HepG2 (cell line): Measurements from ENCODE around the gene MAML1. TPM values are rescaled to one million over a fixed set of nuclear protein-coding genes. Genes with fewer than 3 reads are reported as not detected.
A peak's percentile ranks its signal among the peaks of the same experiment; 100 is the strongest.

Experiments
- KDM2A ChIP-seq: sonication (generic); formaldehyde crosslinking; IDR thresholded peaks from 2 replicates; pipeline ENCODE4 v1.4.0; 2020; ENCODE audit warnings: low read depth, missing genetic modification reagents, borderline replicate concordance
- MEF2D ChIP-seq: sonication (generic); formaldehyde crosslinking; IDR thresholded peaks from 2 replicates; pipeline ENCODE4 v1.5.1; 2020; ENCODE audit warnings: mild to moderate bottlenecking, missing genetic modification reagents
- NFYB ChIP-seq: sonication (generic); formaldehyde crosslinking; IDR thresholded peaks from 2 replicates; pipeline ENCODE4 v1.4.0; 2020; ENCODE audit warnings: missing genetic modification reagents
- SCMH1 ChIP-seq: sonication (generic); formaldehyde crosslinking; IDR thresholded peaks from 2 replicates; pipeline ENCODE4 v1.9.0; 2021; ENCODE audit warnings: missing genetic modification reagents, mild to moderate bottlenecking, borderline replicate concordance
- SRF ChIP-seq: IDR thresholded peaks from 2 replicates; pipeline ENCODE4 v1.6.1; 2011; ENCODE audit warnings: mild to moderate bottlenecking, low read depth, low read length, moderate library complexity
- TFDP1 ChIP-seq: IDR thresholded peaks from 2 replicates; pipeline ENCODE4 v1.6.1; 2016; ENCODE audit warnings: missing compliant biosample characterization, missing genetic modification reagents, borderline replicate concordance
- TRIM24 ChIP-seq: sonication (generic); formaldehyde crosslinking; IDR thresholded peaks from 2 replicates; pipeline ENCODE4 v1.8.0; 2022; ENCODE audit warnings: mild to moderate bottlenecking, missing genetic modification reagents
- ZNF180 ChIP-seq: sonication (generic); formaldehyde crosslinking; IDR thresholded peaks from 2 replicates; pipeline ENCODE4 v1.4.0; 2020; ENCODE audit warnings: low read depth, missing genetic modification reagents, borderline replicate concordance
- ZNF225 ChIP-seq: sonication (generic); formaldehyde crosslinking; IDR thresholded peaks from 2 replicates; pipeline ENCODE4 v1.4.0; 2020; ENCODE audit warnings: mild to moderate bottlenecking, missing genetic modification reagents
- ZNF253 ChIP-seq: sonication (generic); formaldehyde crosslinking; IDR thresholded peaks from 2 replicates; pipeline ENCODE4 v1.8.0; 2022; ENCODE audit warnings: mild to moderate bottlenecking, missing genetic modification reagents, borderline replicate concordance
- ZNF761 ChIP-seq: sonication (generic); formaldehyde crosslinking; conservative IDR thresholded peaks from 2 replicates; pipeline ENCODE4 v1.4.0; 2020; ENCODE audit warnings: mild to moderate bottlenecking, missing genetic modification reagents
- polyA plus RNA-seq, 8 experiments: library from polyadenylated mRNA; depleted of rRNA in 3 of 8; stranded (reverse) in 7 of 8; unstranded in 1 of 8; fragments of >200 nt; fragmentation: Illumina TruSeq in 4 of 8; extraction: Trizol in 4 of 8; gene quantifications; 2 replicates each; pipeline versions ENCODE4 v1.2.1 to v1.2.3, GENCODE V29; 2011 to 2016; ENCODE audit warnings: low read depth in 4 of 8, missing spikeins in 1 of 8, mixed read lengths in 1 of 8; ENCODE audit not compliant: insufficient read depth in 1 of 8
- total RNA-seq, 5 experiments: library from RNA; depleted of rRNA; stranded (reverse); fragments of >200 nt; fragmentation: Illumina TruSeq; extraction: Trizol; gene quantifications; 2 replicates each; pipeline ENCODE4 v1.2.3, GENCODE V29; 2016; ENCODE audit warnings: low read depth in 1 of 5
- TF ChIP-seq, protein P1 (sequence below): sonication (generic); formaldehyde crosslinking; IDR thresholded peaks from 2 replicates; pipeline ENCODE4 v1.4.0; 2020; ENCODE audit warnings: missing genetic modification reagents
- TF ChIP-seq, protein P2 (sequence below): sonication (generic); IDR thresholded peaks from 2 replicates; pipeline ENCODE4 v1.6.1; 2016; ENCODE audit warnings: low read depth, borderline replicate concordance
- TF ChIP-seq, protein P3 (sequence below): sonication (generic); formaldehyde crosslinking; IDR thresholded peaks from 2 replicates; pipeline ENCODE4 v1.4.0; 2020; ENCODE audit warnings: missing genetic modification reagents, borderline replicate concordance
- TF ChIP-seq, protein P4 (sequence below): sonication (generic); formaldehyde crosslinking; IDR thresholded peaks from one replicate; pipeline ENCODE4 v1.5.1; 2020; ENCODE audit warnings: mild to moderate bottlenecking, missing genetic modification reagents; ENCODE audit errors: not compliant biosample characterization

The MAML1 gene
- total and polyA plus RNA-seq, 2 of the 13 experiments (the other 11 are each of a cell fraction or from before 2014, with no cell fraction given): 10.0 to 10.8 TPM

DNA sequence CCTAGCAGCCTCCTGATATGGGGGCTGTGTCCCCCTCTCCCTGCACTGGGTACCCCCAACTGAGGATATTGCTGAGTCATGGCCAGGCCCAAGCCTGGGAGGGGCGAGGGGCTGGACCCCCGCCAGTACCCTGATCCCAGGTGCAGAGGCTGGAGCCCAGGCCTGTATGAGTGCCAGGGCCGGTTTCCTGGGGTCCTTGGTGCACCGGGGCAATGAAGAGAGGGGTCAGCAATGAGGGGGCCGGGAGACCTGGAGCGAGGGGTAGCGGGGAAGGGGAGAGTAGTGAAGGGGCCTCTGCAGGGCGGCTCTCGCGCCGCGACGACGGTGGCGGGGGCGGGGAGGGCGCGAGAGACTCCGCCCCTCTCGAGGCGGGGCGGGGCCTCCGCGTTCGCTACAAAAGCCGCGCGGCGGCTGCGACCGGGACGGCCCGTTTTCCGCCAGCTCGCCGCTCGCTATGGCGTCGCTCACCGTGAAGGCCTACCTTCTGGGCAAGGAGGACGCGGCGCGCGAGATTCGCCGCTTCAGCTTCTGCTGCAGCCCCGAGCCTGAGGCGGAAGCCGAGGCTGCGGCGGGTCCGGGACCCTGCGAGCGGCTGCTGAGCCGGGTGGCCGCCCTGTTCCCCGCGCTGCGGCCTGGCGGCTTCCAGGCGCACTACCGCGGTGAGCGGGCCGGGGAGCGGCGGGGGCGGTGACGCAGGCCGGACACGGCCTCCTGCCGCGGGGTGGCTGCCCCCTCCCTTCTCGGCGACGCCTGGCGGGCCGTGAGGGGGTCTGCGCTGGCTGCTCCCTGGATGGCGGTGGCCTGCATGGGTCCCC, 88.1 kb downstream of the MAML1 start, which contains the start of gene SQSTM1 (continued):
- TF ChIP-seq TFDP1 (CRISPR knock-in tag) (no peak; the same call in 1 of the 2 replicates), ZNF253 (0 out of 2 replicates have a peak, but pooled peaks have one; percentile 35), KDM2A (CRISPR knock-in tag) (peak; percentile 96), NFYB (CRISPR knock-in tag) (no peak), ZNF761 (no peak), MEF2D (CRISPR knock-in tag) (0 out of 2 replicates have a peak, but pooled peaks have one; percentile 6), SCMH1 (CRISPR knock-in tag) (no peak), ZNF225 (no peak), TRIM24 (no peak), ZNF180 (CRISPR knock-in tag) (no peak), SRF (no peak)
- TF ChIP-seq, protein P1, sequence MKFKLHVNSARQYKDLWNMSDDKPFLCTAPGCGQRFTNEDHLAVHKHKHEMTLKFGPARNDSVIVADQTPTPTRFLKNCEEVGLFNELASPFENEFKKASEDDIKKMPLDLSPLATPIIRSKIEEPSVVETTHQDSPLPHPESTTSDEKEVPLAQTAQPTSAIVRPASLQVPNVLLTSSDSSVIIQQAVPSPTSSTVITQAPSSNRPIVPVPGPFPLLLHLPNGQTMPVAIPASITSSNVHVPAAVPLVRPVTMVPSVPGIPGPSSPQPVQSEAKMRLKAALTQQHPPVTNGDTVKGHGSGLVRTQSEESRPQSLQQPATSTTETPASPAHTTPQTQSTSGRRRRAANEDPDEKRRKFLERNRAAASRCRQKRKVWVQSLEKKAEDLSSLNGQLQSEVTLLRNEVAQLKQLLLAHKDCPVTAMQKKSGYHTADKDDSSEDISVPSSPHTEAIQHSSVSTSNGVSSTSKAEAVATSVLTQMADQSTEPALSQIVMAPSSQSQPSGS (CRISPR knock-in tag): peak; percentile 45; the same call in 1 of the 2 replicates
- TF ChIP-seq, protein P2, sequence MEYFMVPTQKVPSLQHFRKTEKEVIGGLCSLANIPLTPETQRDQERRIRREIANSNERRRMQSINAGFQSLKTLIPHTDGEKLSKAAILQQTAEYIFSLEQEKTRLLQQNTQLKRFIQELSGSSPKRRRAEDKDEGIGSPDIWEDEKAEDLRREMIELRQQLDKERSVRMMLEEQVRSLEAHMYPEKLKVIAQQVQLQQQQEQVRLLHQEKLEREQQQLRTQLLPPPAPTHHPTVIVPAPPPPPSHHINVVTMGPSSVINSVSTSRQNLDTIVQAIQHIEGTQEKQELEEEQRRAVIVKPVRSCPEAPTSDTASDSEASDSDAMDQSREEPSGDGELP: no peak
- TF ChIP-seq, protein P3, sequence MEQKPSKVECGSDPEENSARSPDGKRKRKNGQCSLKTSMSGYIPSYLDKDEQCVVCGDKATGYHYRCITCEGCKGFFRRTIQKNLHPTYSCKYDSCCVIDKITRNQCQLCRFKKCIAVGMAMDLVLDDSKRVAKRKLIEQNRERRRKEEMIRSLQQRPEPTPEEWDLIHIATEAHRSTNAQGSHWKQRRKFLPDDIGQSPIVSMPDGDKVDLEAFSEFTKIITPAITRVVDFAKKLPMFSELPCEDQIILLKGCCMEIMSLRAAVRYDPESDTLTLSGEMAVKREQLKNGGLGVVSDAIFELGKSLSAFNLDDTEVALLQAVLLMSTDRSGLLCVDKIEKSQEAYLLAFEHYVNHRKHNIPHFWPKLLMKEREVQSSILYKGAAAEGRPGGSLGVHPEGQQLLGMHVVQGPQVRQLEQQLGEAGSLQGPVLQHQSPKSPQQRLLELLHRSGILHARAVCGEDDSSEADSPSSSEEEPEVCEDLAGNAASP (CRISPR knock-in tag): peak; percentile 60
- TF ChIP-seq, protein P4, sequence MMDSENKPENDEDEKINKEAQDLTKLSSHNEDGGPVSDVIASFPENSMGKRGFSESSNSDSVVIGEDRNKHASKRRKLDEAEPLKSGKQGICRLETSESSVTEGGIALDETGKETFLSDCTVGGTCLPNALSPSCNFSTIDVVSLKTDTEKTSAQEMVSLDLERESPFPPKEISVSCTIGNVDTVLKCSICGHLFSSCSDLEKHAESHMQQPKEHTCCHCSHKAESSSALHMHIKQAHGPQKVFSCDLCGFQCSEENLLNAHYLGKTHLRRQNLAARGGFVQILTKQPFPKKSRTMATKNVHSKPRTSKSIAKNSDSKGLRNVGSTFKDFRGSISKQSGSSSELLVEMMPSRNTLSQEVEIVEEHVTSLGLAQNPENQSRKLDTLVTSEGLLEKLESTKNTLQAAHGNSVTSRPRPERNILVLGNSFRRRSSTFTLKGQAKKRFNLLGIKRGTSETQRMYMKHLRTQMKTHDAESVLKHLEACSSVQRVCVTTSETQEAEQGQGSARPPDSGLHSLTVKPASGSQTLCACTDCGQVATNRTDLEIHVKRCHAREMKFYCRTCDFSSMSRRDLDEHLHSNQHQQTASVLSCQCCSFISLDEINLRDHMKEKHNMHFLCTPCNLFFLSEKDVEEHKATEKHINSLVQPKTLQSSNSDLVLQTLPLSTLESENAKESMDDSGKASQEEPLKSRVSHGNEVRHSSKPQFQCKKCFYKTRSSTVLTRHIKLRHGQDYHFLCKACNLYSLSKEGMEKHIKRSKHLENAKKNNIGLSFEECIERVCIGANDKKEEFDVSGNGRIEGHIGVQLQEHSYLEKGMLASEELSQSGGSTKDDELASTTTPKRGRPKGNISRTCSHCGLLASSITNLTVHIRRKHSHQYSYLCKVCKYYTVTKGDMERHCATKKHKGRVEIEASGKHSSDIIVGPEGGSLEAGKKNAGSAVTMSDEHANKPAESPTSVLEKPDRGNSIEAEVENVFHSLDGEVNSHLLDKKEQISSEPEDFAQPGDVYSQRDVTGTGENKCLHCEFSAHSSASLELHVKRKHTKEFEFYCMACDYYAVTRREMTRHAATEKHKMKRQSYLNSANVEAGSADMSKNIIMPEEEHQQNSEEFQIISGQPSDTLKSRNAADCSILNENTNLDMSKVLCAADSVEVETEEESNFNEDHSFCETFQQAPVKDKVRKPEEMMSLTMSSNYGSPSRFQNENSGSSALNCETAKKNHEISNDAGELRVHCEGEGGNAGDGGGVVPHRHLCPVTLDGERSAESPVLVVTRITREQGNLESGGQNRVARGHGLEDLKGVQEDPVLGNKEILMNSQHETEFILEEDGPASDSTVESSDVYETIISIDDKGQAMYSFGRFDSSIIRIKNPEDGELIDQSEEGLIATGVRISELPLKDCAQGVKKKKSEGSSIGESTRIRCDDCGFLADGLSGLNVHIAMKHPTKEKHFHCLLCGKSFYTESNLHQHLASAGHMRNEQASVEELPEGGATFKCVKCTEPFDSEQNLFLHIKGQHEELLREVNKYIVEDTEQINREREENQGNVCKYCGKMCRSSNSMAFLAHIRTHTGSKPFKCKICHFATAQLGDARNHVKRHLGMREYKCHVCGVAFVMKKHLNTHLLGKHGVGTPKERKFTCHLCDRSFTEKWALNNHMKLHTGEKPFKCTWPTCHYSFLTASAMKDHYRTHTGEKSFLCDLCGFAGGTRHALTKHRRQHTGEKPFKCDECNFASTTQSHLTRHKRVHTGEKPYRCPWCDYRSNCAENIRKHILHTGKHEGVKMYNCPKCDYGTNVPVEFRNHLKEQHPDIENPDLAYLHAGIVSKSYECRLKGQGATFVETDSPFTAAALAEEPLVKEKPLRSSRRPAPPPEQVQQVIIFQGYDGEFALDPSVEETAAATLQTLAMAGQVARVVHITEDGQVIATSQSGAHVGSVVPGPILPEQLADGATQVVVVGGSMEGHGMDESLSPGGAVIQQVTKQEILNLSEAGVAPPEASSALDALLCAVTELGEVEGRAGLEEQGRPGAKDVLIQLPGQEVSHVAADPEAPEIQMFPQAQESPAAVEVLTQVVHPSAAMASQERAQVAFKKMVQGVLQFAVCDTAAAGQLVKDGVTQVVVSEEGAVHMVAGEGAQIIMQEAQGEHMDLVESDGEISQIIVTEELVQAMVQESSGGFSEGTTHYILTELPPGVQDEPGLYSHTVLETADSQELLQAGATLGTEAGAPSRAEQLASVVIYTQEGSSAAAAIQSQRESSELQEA (CRISPR knock-in tag): no peak
